ENCODE data around the gene CACNA1D. TPM values are rescaled to one million over a fixed set of nuclear protein-coding genes. Genes with fewer than 3 reads are reported as not detected.

Gene CACNA1D
- total RNA-seq, 1 donor from 2014 or later: 0.95 TPM

GRCh38 chr3:53823026-53823955 lies 328.9 kb downstream of the CACNA1D start:
- no peaks in the 10 kb centered on the region for H3K9me3 Mint-ChIP-seq (ENCODE audit: low read depth)
- no peak overlapping the region for H3K4me3 Mint-ChIP-seq (ENCODE audit: unreplicated experiment)
- H3K27ac Mint-ChIP-seq (ENCODE audit: unreplicated experiment): no peak overlapping the region
- peak; percentile 86 for DNase-seq (ENCODE audit: low spot score)
- H3K36me3 Mint-ChIP-seq (ENCODE audit: low read depth): no peaks in the 10 kb centered on the region
- no peak for TF ChIP-seq CTCF (IDR thresholded peaks at IDR 0.05)
- no peaks in the 10 kb centered on the region for H3K27me3 Mint-ChIP-seq (ENCODE audit: low read depth)
- H3K4me1 Mint-ChIP-seq (ENCODE audit: low read depth): no peaks in the 10 kb centered on the region

GRCh38 chr3:53823956-53824657 lies 329.7 kb downstream of the CACNA1D start:
- Mint-ChIP-seq H3K27me3 (ENCODE audit: low read depth) (no peaks in the 10 kb centered on the region), H3K4me1 (ENCODE audit: low read depth) (no peaks in the 10 kb centered on the region), H3K27ac (ENCODE audit: unreplicated experiment) (no peak overlapping the region), H3K4me3 (ENCODE audit: unreplicated experiment) (no peak overlapping the region), H3K9me3 (ENCODE audit: low read depth) (no peaks in the 10 kb centered on the region), H3K36me3 (ENCODE audit: low read depth) (no peaks in the 10 kb centered on the region)
- TF ChIP-seq CTCF (IDR thresholded peaks at IDR 0.05): no peak
- no peak for DNase-seq (ENCODE audit: low spot score)

- DNase-seq (ENCODE audit: low spot score): no peak
- Mint-ChIP-seq H3K36me3 (ENCODE audit: low read depth) (no peaks in the 10 kb centered on the region), H3K4me1 (ENCODE audit: low read depth) (no peaks in the 10 kb centered on the region), H3K4me3 (ENCODE audit: unreplicated experiment) (no peak overlapping the region), H3K27ac (ENCODE audit: unreplicated experiment) (no peak overlapping the region), H3K27me3 (ENCODE audit: low read depth) (no peaks in the 10 kb centered on the region), H3K9me3 (ENCODE audit: low read depth) (no peaks in the 10 kb centered on the region)
- no peak for TF ChIP-seq CTCF (IDR thresholded peaks at IDR 0.05)
These were observed 330.4 kb downstream of the CACNA1D start for GRCh38 chr3:53824795-53825194.

- Mint-ChIP-seq H3K4me1 (ENCODE audit: low read depth) (no peaks in the 10 kb centered on the region), H3K27ac (ENCODE audit: unreplicated experiment) (no peak overlapping the region), H3K4me3 (ENCODE audit: unreplicated experiment) (no peak overlapping the region), H3K36me3 (ENCODE audit: low read depth) (no peaks in the 10 kb centered on the region), H3K9me3 (ENCODE audit: low read depth) (no peaks in the 10 kb centered on the region), H3K27me3 (ENCODE audit: low read depth) (no peaks in the 10 kb centered on the region)
- DNase-seq (ENCODE audit: low spot score): no peak
- no peak for TF ChIP-seq CTCF (IDR thresholded peaks at IDR 0.05)
These were observed 331.6 kb downstream of the CACNA1D start for GRCh38 chr3:53826048-53826447.

GRCh38 chr3:53828581-53828980 lies 334.2 kb downstream of the CACNA1D start:
- TF ChIP-seq CTCF (IDR thresholded peaks at IDR 0.05): no peak
- no peaks in the 10 kb centered on the region for H3K27me3 Mint-ChIP-seq (ENCODE audit: low read depth)

More at GRCh38 chr3:53828581-53828980, 334.2 kb downstream of the CACNA1D start:
- Mint-ChIP-seq H3K27ac (ENCODE audit: unreplicated experiment) (no peak overlapping the region), H3K9me3 (ENCODE audit: low read depth) (no peaks in the 10 kb centered on the region), H3K4me1 (ENCODE audit: low read depth) (no peaks in the 10 kb centered on the region), H3K4me3 (ENCODE audit: unreplicated experiment) (no peak overlapping the region), H3K36me3 (ENCODE audit: low read depth) (no peaks in the 10 kb centered on the region)
- no peak for DNase-seq (ENCODE audit: low spot score)
